Measurements from ENCODE around the gene CAPZA2.

- TF ChIP-seq CTCF (IDR thresholded peaks at IDR 0.05; ENCODE audit: low read length) (no peak), EZH2 (IDR thresholded peaks at IDR 0.05; ENCODE audit: borderline replicate concordance, low read length) (no peak)
Observed at GRCh38 chr7:116895849-116896248, 33.5 kb downstream of the CAPZA2 start.
